HCT116 (cell line): ENCODE measurements around the gene ITGBL1. TPM values are rescaled to one million over a fixed set of nuclear protein-coding genes. Genes with fewer than 3 reads are reported as not detected.

ENCODE experiments used
- ATAC-seq: fragments of 200-7000 bp; cut with Tn5 transposase; 2 replicates; pipeline ENCODE4 v1.9.1; 2020; ENCODE audit warnings: mild to moderate bottlenecking, moderate library complexity
- BruUV-seq: library from RNA; stranded (reverse); fragments of 400-500 nt; replicated peaks from 2 replicates; lab custom pipeline; 2021; lab: Mats Ljungman, UMichigan
- CTCF ChIA-PET: fragments of 300-600 bp; sonication (Branson Sonifier 250); formaldehyde crosslinking; loops from one replicate; lab custom pipeline; 2021; ENCODE audit warnings: antibody characterized with exemption; lab: Charles Lee
- POLR2A ChIA-PET: fragments of 300-600, 350-600 bp; sonication (Branson Sonifier 250); formaldehyde crosslinking; loops from one replicate; lab custom pipeline; 2021; ENCODE audit warnings: antibody characterized with exemption; lab: Charles Lee
- RAD21 ChIA-PET, 2 experiments: fragments of 300-600 bp; sonication (Branson Sonifier 250); formaldehyde crosslinking; loops; one replicate each; lab custom pipeline; 2023; ENCODE audit warnings: low total read pairs in 2 of 2; ENCODE audit not compliant: uncharacterized antibody in 2 of 2, unreplicated experiment in 2 of 2, low non-redundant PET in 1 of 2; lab: Charles Lee
- DNase-seq: peaks from one replicate; pipeline ENCODE4 v3.0.0-alpha.2; 2010; ENCODE audit warnings: low read depth, low spot score
- H2AFZ ChIP-seq: fragments of 200-600 bp; shearing (Covaris generic), sonication (generic); 2 replicates; pipeline ENCODE4 v1.6.1; 2017; ENCODE audit warnings: low read depth, mixed run types, mixed read lengths, antibody characterized with exemption, low read length; ENCODE audit not compliant: poor library complexity, severe bottlenecking
- H3K27ac ChIP-seq: 2 replicates; pipeline ENCODE4 v1.5.1; 2012; ENCODE audit warnings: low read depth, low read length
- H3K27me3 ChIP-seq: fragments of 200-600 bp; sonication (generic); 2 replicates; pipeline ENCODE4 v1.6.1; 2016; ENCODE audit warnings: mixed run types, low read length, mixed read lengths; ENCODE audit not compliant: insufficient read depth
- H3K36me3 ChIP-seq, 2 experiments: fragments of 200-500 bp in 1 of 2; fragments of 200-600 bp in 1 of 2; sonication (Bioruptor generic) in 1 of 2; sonication (generic) in 1 of 2; 2 replicates each; pipeline versions ENCODE4 v1.5.1 to v1.6.1; 2014 to 2016; ENCODE audit warnings: low read length in 2 of 2, inconsistent platforms in 1 of 2, mixed read lengths in 1 of 2, mixed run types in 1 of 2; ENCODE audit not compliant: insufficient read depth in 2 of 2, control insufficient read depth in 1 of 2
- H3K4me1 ChIP-seq, 2 experiments: fragments of 200-600 bp in 1 of 2; sonication (generic) in 1 of 2; 2 replicates each; pipeline versions ENCODE4 v1.5.1 to v1.6.1; 2012 to 2017; ENCODE audit warnings: low read length in 2 of 2, inconsistent platforms in 1 of 2, mild to moderate bottlenecking in 1 of 2, mixed read lengths in 1 of 2, mixed run types in 1 of 2, moderate library complexity in 1 of 2; ENCODE audit not compliant: insufficient read depth in 2 of 2, control insufficient read depth in 1 of 2
- H3K4me2 ChIP-seq: fragments of 200-600 bp; sonication (generic); 2 replicates; pipeline ENCODE4 v1.6.1; 2017; ENCODE audit warnings: mixed run types, low read length, mixed read lengths
- H3K4me3 ChIP-seq, 2 experiments: fragments of 200-600 bp in 1 of 2; sonication (generic) in 1 of 2; replicated peaks in 1 of 2; 2 replicates each; pipeline ENCODE4 v1.5.1; 2011 to 2016; ENCODE audit warnings: low read length in 2 of 2, control low read depth in 1 of 2, low read depth in 1 of 2, mild to moderate bottlenecking in 1 of 2, mixed read lengths in 1 of 2, mixed run types in 1 of 2
- H3K79me2 ChIP-seq: fragments of 200-600 bp; sonication (generic); 2 replicates; pipeline ENCODE4 v1.6.1; 2017; ENCODE audit warnings: mild to moderate bottlenecking, mixed run types, low read length, moderate library complexity, mixed read lengths; ENCODE audit not compliant: insufficient read depth
- H3K9ac ChIP-seq: fragments of 200-600 bp; sonication (generic); 2 replicates; pipeline ENCODE4 v1.6.1; 2016; ENCODE audit warnings: low read length, mixed read lengths
- H3K9me2 ChIP-seq: fragments of 200-600 bp; sonication (generic), shearing (Covaris generic); 2 replicates; pipeline ENCODE4 v1.6.1; 2017; ENCODE audit warnings: mixed run types, mild to moderate bottlenecking, moderate library complexity; ENCODE audit not compliant: insufficient read depth
- H3K9me3 ChIP-seq, 2 experiments: fragments of 200-500 bp in 1 of 2; fragments of 200-600 bp in 1 of 2; sonication (Bioruptor generic) in 1 of 2; sonication (generic) in 1 of 2; 2 replicates each; pipeline ENCODE4 v1.6.1; 2014 to 2017; ENCODE audit warnings: low read length in 2 of 2, mixed read lengths in 2 of 2, inconsistent platforms in 1 of 2, low read depth in 1 of 2, mild to moderate bottlenecking in 1 of 2, mixed run types in 1 of 2, moderate library complexity in 1 of 2; ENCODE audit not compliant: control insufficient read depth in 1 of 2, insufficient read depth in 1 of 2
- H4K20me1 ChIP-seq: fragments of 200-600 bp; sonication (generic), shearing (Covaris generic); 2 replicates; pipeline ENCODE4 v1.6.1; 2017; ENCODE audit warnings: mixed run types, mild to moderate bottlenecking, moderate library complexity; ENCODE audit not compliant: insufficient read depth
- ELF1 ChIP-seq: IDR thresholded peaks from 2 replicates; pipeline ENCODE4 v1.6.1; 2012; ENCODE audit warnings: low read depth, borderline replicate concordance
- EZH2 ChIP-seq: fragments of 200-600 bp; sonication (generic); IDR thresholded peaks from 2 replicates; pipeline ENCODE4 v1.6.1; 2017; ENCODE audit warnings: antibody characterized with exemption, mixed run types
- YY1 ChIP-seq: IDR thresholded peaks from 2 replicates; pipeline ENCODE4 v1.6.1; 2011; ENCODE audit warnings: low read length, low read depth, moderate library complexity, mild to moderate bottlenecking; ENCODE audit not compliant: insufficient replicate concordance; ENCODE audit errors: extremely low read depth
- intact Hi-C: fragments of 100-400 bp; cut with micrococcal nuclease; formaldehyde crosslinking; loops from 2 replicates; pipeline ENCODE4 v1.10.0; 2022
- total RNA-seq: library from RNA; stranded (reverse); gene quantifications from one replicate; pipeline ENCODE4 v1.2.1, GENCODE V29; 2021; ENCODE audit not compliant: unreplicated experiment
- TF ChIP-seq, protein P1 (sequence below): IDR thresholded peaks from 2 replicates; pipeline ENCODE4 v1.6.1; 2012
- TF ChIP-seq, protein P2 (sequence below): IDR thresholded peaks from 2 replicates; pipeline ENCODE4 v1.6.1; 2011; ENCODE audit warnings: mild to moderate bottlenecking, low read length, moderate library complexity; ENCODE audit not compliant: insufficient replicate concordance; ENCODE audit errors: extremely low read depth
- TF ChIP-seq, protein P3 (sequence below): IDR thresholded peaks from 2 replicates; pipeline ENCODE4 v1.6.1; 2012; ENCODE audit warnings: low read depth
- TF ChIP-seq, protein P4 (sequence below): IDR thresholded peaks from 2 replicates; pipeline ENCODE4 v1.6.1; 2012

Gene ITGBL1
- total RNA-seq, 1 experiment from 2014 or later: 0.66 TPM

DNA sequence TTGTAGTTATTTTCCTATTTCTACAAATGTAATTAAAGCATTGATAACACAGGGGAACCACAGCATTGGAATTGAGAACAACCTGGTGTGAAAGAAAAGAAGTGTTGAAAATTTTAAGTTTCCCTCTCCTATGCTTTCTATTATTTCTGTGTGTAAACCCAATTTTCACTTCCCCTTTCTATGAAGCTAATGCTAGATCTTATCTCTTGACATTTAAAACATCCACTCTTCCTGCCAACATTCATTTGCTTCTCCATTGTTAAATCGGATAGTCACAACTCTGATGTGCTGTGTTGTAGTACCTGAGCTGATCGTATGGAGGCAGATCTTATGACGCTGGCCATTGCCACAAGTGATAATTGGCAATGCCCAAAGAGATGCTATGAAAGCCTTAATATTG is 203.0 kb downstream of the ITGBL1 start (continued):
- TF ChIP-seq ELF1 (no peak), YY1 (no peak), EZH2 (no peak)
- TF ChIP-seq, protein P1, sequence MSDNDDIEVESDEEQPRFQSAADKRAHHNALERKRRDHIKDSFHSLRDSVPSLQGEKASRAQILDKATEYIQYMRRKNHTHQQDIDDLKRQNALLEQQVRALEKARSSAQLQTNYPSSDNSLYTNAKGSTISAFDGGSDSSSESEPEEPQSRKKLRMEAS: no peak
- TF ChIP-seq, all 23 proteins: peak for 0

DNA sequence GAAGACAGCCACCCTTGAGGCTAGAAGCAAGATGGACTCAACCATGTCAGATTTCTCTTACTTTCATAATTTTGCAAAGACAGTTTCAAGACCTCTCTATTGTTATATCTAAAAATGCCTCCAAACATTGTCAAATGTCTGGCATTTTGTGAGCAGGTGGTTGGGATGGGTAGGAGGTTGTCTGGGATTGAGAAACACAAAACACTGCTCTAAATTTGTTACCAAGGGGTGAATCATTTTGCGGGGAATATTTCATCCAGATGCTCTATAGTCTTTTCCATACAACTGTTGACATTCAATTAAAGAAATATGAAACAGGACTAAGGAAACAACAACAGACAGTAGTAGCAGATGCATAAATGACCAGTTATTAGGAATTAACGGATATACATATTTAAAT is 208.2 kb downstream of the ITGBL1 start:
- H3K4me3 ChIP-seq: no peak overlapping the region
- RAD21 ChIA-PET: no interaction called here
- no peaks in the 10 kb centered on the region for H3K4me1 ChIP-seq
- POLR2A ChIA-PET: no interaction called here
- H3K9me3 ChIP-seq: no peaks in the 10 kb centered on the region; a peak in 1 of 4 replicates
- H3K9ac ChIP-seq: no peak overlapping the region
- H3K79me2 ChIP-seq: no peaks in the 10 kb centered on the region
- H3K27me3 ChIP-seq: no peaks in the 10 kb centered on the region
- no peak for ATAC-seq
- no peaks in the 10 kb centered on the region for H3K36me3 ChIP-seq
- H3K4me2 ChIP-seq: no peak overlapping the region
- H2AFZ ChIP-seq: no peak overlapping the region
- no peaks in the 10 kb centered on the region for H4K20me1 ChIP-seq
- no TSS peak for BruUV-seq
- TF ChIP-seq ELF1: no peak
- TF ChIP-seq, protein P2, sequence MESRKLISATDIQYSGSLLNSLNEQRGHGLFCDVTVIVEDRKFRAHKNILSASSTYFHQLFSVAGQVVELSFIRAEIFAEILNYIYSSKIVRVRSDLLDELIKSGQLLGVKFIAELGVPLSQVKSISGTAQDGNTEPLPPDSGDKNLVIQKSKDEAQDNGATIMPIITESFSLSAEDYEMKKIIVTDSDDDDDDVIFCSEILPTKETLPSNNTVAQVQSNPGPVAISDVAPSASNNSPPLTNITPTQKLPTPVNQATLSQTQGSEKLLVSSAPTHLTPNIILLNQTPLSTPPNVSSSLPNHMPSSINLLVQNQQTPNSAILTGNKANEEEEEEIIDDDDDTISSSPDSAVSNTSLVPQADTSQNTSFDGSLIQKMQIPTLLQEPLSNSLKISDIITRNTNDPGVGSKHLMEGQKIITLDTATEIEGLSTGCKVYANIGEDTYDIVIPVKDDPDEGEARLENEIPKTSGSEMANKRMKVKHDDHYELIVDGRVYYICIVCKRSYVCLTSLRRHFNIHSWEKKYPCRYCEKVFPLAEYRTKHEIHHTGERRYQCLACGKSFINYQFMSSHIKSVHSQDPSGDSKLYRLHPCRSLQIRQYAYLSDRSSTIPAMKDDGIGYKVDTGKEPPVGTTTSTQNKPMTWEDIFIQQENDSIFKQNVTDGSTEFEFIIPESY: no peak
- TF ChIP-seq, protein P3, sequence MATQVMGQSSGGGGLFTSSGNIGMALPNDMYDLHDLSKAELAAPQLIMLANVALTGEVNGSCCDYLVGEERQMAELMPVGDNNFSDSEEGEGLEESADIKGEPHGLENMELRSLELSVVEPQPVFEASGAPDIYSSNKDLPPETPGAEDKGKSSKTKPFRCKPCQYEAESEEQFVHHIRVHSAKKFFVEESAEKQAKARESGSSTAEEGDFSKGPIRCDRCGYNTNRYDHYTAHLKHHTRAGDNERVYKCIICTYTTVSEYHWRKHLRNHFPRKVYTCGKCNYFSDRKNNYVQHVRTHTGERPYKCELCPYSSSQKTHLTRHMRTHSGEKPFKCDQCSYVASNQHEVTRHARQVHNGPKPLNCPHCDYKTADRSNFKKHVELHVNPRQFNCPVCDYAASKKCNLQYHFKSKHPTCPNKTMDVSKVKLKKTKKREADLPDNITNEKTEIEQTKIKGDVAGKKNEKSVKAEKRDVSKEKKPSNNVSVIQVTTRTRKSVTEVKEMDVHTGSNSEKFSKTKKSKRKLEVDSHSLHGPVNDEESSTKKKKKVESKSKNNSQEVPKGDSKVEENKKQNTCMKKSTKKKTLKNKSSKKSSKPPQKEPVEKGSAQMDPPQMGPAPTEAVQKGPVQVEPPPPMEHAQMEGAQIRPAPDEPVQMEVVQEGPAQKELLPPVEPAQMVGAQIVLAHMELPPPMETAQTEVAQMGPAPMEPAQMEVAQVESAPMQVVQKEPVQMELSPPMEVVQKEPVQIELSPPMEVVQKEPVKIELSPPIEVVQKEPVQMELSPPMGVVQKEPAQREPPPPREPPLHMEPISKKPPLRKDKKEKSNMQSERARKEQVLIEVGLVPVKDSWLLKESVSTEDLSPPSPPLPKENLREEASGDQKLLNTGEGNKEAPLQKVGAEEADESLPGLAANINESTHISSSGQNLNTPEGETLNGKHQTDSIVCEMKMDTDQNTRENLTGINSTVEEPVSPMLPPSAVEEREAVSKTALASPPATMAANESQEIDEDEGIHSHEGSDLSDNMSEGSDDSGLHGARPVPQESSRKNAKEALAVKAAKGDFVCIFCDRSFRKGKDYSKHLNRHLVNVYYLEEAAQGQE: no peak
- TF ChIP-seq, protein P4, sequence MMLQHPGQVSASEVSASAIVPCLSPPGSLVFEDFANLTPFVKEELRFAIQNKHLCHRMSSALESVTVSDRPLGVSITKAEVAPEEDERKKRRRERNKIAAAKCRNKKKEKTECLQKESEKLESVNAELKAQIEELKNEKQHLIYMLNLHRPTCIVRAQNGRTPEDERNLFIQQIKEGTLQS: no peak
- TF ChIP-seq, protein P1: no peak
- no peaks in the 10 kb centered on the region for H3K9me2 ChIP-seq
- DNase-seq: no peak
- no peak overlapping the region for H3K27ac ChIP-seq
- CTCF ChIA-PET: no interaction called here
- intact Hi-C loops: no loop called here
